GM12872 (cell line): Measurements from ENCODE around the gene MTX2.

Experiments
- TF ChIP-seq, protein P1 (sequence below): IDR thresholded peaks from 3 replicates; pipeline ENCODE4 v1.5.1; 2011; ENCODE audit warnings: low read depth, mild to moderate bottlenecking, low read length, moderate library complexity; ENCODE audit not compliant: insufficient read depth

MTX2 gene

GRCh38 chr2:176270100-176270750 lies 983 bp downstream of the MTX2 start:
- TF ChIP-seq, protein P1, sequence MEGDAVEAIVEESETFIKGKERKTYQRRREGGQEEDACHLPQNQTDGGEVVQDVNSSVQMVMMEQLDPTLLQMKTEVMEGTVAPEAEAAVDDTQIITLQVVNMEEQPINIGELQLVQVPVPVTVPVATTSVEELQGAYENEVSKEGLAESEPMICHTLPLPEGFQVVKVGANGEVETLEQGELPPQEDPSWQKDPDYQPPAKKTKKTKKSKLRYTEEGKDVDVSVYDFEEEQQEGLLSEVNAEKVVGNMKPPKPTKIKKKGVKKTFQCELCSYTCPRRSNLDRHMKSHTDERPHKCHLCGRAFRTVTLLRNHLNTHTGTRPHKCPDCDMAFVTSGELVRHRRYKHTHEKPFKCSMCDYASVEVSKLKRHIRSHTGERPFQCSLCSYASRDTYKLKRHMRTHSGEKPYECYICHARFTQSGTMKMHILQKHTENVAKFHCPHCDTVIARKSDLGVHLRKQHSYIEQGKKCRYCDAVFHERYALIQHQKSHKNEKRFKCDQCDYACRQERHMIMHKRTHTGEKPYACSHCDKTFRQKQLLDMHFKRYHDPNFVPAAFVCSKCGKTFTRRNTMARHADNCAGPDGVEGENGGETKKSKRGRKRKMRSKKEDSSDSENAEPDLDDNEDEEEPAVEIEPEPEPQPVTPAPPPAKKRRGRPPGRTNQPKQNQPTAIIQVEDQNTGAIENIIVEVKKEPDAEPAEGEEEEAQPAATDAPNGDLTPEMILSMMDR = no peak

DNA sequence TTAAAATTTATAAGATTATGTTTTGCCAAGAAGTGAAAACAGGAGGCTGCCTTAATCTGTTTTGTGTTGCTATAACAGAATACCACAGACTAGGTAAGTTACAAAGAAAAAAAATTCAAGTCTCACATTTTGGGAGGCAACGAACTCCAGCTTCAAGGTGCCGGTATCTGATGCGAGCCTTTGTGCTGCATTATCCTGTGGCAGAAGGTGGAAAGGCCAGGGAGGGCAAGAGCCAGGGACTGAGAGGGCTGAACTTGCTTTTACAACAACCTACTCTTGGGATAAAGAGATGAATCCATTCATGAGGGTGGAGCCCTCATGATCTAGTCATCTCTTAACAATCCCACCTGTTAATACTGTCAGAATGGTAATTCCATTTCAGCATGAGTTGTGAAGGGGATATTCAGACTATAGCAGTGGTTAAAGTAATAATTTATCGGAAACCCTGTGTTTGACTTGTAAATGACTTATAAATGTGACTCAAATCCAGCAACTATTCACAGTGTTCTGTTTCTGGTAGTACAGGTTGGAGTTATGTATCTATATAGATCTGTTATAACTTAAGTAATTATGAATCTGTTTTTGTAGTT lies 3.7 kb downstream of the MTX2 start:
- TF ChIP-seq, protein P1 = no peak

GRCh38 chr2:176278927-176279326 lies 9.7 kb downstream of the MTX2 start:
- TF ChIP-seq, protein P1 = no peak

- TF ChIP-seq, protein P1 = no peak
Measured at GRCh38 chr2:176280156-176280555, 10.9 kb downstream of the MTX2 start.

GRCh38 chr2:176280867-176281658 lies 11.8 kb downstream of the MTX2 start:
- TF ChIP-seq, protein P1 = no peak

DNA sequence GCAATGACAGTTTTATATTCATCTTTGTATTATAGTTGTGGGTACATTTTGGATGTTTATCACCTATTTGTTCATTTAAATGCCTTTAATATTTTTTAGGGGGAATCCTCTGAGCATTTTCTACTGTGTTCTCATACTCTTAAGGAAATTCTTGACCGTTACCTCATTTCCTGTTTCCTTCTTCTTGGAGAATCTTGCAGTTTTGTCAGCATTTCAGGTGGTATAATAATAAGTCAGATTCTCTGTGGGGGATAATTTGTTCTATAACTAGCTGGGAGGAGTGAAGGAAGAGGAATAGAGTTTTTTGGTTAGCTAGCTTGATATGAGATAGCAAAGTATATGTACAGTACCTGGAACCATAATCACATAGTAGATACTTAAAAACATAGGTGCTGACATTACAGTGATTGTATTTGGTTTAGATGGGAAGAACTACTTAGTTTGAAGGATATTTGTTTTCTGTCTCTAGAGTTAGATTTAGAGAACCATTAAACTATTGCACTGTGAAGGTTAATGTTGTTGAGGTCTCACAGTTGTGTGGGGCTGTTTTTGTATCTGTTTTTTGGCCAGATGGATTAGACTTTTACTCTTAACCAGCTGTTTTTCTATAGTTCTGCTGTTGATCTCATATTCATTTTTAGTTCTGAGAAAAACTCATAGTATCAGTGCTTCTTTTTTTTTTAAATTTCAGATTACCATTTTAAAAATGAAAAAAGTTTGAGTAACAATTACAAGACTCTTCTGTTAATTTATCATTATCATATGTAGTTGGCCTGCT lies 14.2 kb downstream of the MTX2 start:
- TF ChIP-seq, protein P1 = no peak
